Loucy (cell line): ENCODE results near the gene YEATS4.
"Not testable (repeated sequence)": the region's sequence is repeated elsewhere in the genome, so short reads cannot be mapped to it uniquely, and the experiment has no call there.

Experiments used
- CTCF ChIP-seq: fragments of 200-600 bp; sonication (generic); conservative IDR thresholded peaks from 2 replicates; pipeline ENCODE4 v1.5.1; 2014; ENCODE audit warnings: mild to moderate bottlenecking, antibody characterized with exemption, low read length
- EZH2phosphoT487 ChIP-seq: fragments of 200-600 bp; IDR thresholded peaks from 2 replicates; pipeline ENCODE4 v1.6.1; 2018; ENCODE audit warnings: antibody characterized with exemption, mild to moderate bottlenecking, moderate library complexity, borderline replicate concordance

DNA sequence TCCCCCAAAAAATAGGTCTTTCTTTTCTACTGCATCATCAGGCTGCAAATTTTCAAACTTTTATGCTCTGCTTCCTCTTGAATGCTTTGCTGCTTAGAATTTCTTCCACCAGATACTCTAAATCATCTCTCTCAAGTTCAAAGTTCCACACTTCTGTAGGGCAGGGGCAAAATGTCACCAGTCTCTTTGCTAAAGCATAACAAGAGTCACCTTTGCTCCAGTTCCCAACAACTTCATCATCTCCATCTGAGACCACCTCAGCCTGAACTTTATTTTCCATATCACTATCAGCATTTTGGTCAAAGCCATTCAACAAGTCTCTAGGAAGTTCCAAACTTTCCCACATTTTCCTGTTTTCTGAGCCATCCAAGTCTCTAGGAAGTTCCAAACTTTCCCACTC, 42.8 kb upstream of the YEATS4 start:
- TF ChIP-seq CTCF, EZH2phosphoT487: not testable (repeated sequence)
